GM10248 (cell line): ENCODE measurements around the gene KIF16B.

ENCODE experiments used
- CTCF ChIA-PET: fragments of 300-600 bp; sonication (Branson Sonifier 250); formaldehyde crosslinking; extraction: SDS; loops from one replicate; lab custom pipeline; 2021; ENCODE audit warnings: antibody characterized with exemption; lab: Yijun Ruan, JAX
- POLR2A ChIA-PET: fragments of 350-650 bp; sonication (Branson Sonifier 250); formaldehyde crosslinking; extraction: SDS; loops from one replicate; lab custom pipeline; 2020; ENCODE audit warnings: antibody characterized with exemption; lab: Yijun Ruan, JAX
- DNase-seq: peaks from one replicate; pipeline ENCODE4 v3.0.0; 2012; ENCODE audit errors: extremely low spot score
- TF ChIP-seq, protein P1 (sequence below): IDR thresholded peaks from 2 replicates; pipeline ENCODE4 v1.5.1; 2012; ENCODE audit warnings: mild to moderate bottlenecking, low read depth; ENCODE audit errors: extremely low read depth, missing control alignments, control extremely low read depth

Gene KIF16B, protein sequence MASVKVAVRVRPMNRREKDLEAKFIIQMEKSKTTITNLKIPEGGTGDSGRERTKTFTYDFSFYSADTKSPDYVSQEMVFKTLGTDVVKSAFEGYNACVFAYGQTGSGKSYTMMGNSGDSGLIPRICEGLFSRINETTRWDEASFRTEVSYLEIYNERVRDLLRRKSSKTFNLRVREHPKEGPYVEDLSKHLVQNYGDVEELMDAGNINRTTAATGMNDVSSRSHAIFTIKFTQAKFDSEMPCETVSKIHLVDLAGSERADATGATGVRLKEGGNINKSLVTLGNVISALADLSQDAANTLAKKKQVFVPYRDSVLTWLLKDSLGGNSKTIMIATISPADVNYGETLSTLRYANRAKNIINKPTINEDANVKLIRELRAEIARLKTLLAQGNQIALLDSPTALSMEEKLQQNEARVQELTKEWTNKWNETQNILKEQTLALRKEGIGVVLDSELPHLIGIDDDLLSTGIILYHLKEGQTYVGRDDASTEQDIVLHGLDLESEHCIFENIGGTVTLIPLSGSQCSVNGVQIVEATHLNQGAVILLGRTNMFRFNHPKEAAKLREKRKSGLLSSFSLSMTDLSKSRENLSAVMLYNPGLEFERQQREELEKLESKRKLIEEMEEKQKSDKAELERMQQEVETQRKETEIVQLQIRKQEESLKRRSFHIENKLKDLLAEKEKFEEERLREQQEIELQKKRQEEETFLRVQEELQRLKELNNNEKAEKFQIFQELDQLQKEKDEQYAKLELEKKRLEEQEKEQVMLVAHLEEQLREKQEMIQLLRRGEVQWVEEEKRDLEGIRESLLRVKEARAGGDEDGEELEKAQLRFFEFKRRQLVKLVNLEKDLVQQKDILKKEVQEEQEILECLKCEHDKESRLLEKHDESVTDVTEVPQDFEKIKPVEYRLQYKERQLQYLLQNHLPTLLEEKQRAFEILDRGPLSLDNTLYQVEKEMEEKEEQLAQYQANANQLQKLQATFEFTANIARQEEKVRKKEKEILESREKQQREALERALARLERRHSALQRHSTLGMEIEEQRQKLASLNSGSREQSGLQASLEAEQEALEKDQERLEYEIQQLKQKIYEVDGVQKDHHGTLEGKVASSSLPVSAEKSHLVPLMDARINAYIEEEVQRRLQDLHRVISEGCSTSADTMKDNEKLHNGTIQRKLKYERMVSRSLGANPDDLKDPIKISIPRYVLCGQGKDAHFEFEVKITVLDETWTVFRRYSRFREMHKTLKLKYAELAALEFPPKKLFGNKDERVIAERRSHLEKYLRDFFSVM (N-terminal part only)

DNA sequence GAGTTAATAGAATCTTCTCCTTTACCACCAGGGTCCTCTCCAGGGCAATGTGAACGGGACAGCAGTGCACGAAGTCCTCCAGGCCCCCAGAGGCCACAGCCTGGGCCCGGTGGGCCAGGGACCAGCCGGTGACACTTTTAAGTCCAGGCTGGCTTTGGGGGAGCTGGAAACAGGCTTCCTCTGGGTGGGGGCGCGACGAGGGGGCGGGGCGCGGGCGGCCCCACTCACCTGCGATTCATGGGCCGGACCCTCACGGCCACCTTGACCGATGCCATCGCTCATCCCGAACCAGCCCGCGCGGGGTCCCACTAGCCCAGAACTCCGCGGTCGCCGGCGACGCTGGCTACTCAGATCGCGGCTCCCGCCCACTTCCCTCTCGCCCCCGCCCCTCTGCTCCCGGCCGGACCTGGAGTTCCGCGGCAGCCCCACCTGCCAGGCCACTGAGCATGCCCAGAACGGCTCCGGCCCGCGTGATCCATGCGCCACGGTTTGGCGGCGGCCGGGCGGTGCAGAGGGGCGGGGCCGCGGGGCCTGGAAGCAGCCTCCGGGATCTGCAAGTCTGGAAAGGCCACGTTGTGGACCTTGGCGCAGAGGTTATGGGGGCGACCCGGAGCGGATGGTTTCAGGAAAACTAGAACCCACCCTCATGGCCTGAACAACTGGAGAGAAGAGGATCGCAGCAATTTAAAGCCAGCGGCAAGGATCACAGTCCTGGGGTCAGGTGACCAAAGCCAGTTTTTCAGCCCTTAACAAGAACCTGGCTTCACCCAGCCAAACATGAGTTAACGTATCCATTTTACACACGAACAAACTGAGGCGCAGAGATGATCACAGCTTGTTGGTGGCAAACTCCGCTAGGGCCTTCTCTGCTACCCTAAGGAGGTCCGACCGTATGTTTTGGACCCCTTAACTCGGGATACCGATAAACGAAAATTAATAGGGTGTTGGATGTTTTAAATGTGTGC, at the start of gene KIF16B:
TSS of gene KIF16B (minus strand) at position 448 of the 965 bp plus-strand sequence. CDS start at position 275, 173 bp downstream.
- TF ChIP-seq, protein P1, sequence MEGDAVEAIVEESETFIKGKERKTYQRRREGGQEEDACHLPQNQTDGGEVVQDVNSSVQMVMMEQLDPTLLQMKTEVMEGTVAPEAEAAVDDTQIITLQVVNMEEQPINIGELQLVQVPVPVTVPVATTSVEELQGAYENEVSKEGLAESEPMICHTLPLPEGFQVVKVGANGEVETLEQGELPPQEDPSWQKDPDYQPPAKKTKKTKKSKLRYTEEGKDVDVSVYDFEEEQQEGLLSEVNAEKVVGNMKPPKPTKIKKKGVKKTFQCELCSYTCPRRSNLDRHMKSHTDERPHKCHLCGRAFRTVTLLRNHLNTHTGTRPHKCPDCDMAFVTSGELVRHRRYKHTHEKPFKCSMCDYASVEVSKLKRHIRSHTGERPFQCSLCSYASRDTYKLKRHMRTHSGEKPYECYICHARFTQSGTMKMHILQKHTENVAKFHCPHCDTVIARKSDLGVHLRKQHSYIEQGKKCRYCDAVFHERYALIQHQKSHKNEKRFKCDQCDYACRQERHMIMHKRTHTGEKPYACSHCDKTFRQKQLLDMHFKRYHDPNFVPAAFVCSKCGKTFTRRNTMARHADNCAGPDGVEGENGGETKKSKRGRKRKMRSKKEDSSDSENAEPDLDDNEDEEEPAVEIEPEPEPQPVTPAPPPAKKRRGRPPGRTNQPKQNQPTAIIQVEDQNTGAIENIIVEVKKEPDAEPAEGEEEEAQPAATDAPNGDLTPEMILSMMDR, result no peak
- CTCF ChIA-PET, result interaction anchor here (0.8 kb wide), 1 partner anchor 16 kb away, joined by 3 read pairs; no protein-coding TSS in a partner anchor
- POLR2A ChIA-PET, result interaction anchor here (0.6 kb wide), 1 partner anchor 20 kb away, joined by 7 read pairs; no protein-coding TSS in a partner anchor
- peak; percentile 84 for DNase-seq

DNA sequence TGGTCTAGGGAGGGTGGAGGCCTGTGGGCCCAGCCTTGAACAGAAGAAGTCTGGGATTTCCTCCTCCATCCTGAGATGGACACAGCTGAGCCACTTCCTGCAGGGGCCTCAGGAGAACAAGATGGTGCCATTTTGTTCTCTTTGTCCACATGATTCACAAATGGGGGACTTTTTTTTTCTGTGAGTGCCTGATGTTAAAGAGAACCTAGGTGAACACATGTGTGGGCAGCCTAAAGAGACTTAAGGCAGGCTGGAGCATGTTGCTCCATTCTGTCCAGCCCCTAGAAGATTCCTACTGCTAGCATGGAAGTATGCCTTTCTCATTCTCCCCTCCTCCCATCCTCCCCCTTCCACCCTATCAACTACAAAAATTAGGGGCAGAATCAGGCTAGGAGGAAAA, 49.3 kb upstream of the KIF16B start:
- no peak for DNase-seq
- POLR2A ChIA-PET, result no interaction called here
- CTCF ChIA-PET, result no interaction called here
- TF ChIP-seq, protein P1, result no peak

- TF ChIP-seq, protein P1, result no peak
- DNase-seq, result no peak
- ChIA-PET CTCF (no interaction called here), POLR2A (no interaction called here)
Measured at GRCh38 chr20:16621435-16622141, 48.3 kb upstream of the KIF16B start.

DNA sequence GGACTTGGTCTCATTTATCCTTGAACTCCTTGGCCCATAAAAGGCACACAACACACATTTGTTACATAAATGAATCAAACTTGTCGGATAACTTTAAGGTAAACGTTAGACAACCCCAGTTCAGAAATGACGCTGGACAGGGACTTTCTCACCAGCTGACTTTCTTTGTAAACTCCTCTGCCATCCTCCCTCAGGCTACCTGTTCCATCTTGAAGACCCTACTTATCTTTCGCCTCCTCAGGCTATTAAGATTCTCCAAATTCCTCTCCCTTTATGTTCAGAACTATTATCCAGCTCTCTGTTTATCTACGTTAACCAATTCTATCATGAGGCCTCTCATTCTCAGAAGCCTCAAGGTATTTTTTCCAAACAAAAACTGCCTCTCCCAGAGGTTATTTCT, 47.7 kb upstream of the KIF16B start:
- no peak for DNase-seq
- POLR2A ChIA-PET, result no interaction called here
- CTCF ChIA-PET, result no interaction called here
- TF ChIP-seq, protein P1, result no peak

DNA sequence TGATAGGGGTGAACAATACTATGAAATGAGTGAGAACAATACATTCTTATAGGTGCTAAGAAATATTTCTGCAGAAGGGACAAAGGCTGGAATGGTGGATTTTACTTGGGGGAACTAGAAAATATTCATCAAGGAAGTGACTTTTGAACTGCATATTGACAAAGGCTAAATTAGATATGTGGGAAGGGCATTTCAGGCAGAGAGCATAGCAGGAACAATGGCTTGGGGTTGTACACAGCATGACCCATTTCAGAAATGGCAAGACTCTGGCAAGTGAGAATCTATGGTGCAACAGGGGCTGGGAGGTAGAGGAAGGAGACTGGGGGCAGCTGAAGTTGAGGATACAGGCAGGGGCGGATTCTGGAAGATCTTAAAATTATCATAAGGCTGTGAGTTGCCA, 46.7 kb upstream of the KIF16B start:
- CTCF ChIA-PET, result no interaction called here
- DNase-seq, result no peak
- POLR2A ChIA-PET, result no interaction called here
- TF ChIP-seq, protein P1, result no peak
